Loucy (cell line): Measurements from ENCODE around the gene ALDH1L1.

Source experiments
- EZH2phosphoT487 ChIP-seq: fragments of 200-600 bp; IDR thresholded peaks from 2 replicates; pipeline ENCODE4 v1.6.1; 2018; ENCODE audit warnings: antibody characterized with exemption, mild to moderate bottlenecking, moderate library complexity, borderline replicate concordance
- TF ChIP-seq, protein P1 (sequence below): fragments of 200-600 bp; sonication (generic); conservative IDR thresholded peaks from 2 replicates; pipeline ENCODE4 v1.5.1; 2014; ENCODE audit warnings: mild to moderate bottlenecking, antibody characterized with exemption, low read length

- TF ChIP-seq, protein P1, sequence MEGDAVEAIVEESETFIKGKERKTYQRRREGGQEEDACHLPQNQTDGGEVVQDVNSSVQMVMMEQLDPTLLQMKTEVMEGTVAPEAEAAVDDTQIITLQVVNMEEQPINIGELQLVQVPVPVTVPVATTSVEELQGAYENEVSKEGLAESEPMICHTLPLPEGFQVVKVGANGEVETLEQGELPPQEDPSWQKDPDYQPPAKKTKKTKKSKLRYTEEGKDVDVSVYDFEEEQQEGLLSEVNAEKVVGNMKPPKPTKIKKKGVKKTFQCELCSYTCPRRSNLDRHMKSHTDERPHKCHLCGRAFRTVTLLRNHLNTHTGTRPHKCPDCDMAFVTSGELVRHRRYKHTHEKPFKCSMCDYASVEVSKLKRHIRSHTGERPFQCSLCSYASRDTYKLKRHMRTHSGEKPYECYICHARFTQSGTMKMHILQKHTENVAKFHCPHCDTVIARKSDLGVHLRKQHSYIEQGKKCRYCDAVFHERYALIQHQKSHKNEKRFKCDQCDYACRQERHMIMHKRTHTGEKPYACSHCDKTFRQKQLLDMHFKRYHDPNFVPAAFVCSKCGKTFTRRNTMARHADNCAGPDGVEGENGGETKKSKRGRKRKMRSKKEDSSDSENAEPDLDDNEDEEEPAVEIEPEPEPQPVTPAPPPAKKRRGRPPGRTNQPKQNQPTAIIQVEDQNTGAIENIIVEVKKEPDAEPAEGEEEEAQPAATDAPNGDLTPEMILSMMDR, result no peak
- no peak for TF ChIP-seq EZH2phosphoT487
Observed at GRCh38 chr3:126127452-126127851, 52.9 kb downstream of the ALDH1L1 start.
